ENCODE results near the gene FAM162A.

Gene FAM162A

DNA sequence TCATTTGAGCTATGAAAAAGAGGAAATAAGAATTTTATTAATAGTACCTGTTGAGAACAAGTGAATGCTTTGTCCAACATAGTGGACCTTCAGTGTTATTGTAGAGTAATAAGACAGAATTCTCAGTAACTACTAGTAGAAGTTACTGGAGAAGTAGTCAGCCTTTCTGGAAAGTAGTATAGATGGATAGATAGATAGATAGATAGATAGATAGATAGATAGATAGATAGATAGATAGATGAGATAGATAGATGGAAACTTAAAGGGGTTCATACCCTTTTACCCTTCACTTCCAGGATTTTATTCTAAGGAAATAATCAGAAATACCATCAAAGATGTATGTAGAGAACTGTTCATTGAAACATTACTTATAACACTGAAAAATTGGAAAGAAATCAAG is 5.2 kb downstream of the FAM162A start:
- DNase-seq (ENCODE audit: low spot score): no peak

DNA sequence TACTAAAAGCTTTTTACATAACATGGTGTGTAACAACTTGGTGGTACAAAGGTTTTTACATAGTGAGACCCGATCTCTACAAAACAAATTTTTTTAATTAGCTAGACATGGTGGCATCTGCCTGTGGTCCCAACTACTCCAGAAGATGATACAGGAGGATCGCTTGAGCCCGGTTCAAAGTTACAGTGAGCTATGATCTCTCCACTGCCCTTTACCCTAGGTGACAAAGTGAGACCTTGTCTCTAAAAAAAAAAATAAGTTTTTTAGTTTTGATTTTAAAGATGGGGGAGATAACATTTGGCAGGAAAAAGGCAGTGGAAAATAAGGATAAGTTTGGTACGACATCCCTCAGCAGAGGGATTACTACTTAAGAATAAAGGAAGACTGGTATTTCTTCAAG is 5.9 kb downstream of the FAM162A start:
- DNase-seq (ENCODE audit: low spot score): no peak

DNA sequence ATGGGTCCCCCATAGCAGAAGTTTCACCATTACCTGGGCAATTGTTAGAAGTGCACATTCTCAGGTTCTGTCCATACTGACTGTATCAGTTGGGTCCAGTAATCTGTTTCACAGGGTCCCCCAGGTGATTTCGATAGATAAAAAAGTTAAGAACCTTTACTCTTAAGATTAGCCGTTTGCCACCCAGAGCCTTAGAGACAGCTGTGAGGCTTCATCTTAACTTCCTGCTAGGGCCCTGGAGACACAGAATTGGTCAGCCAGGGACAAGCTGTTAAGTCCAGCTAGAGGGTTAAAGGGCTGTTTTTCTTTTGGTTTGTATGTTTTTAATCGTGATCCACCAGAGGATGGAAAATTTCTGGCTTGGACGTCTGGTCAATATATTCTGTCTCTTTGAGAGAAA is 6.7 kb downstream of the FAM162A start:
- no peak for DNase-seq (ENCODE audit: low spot score)

DNA sequence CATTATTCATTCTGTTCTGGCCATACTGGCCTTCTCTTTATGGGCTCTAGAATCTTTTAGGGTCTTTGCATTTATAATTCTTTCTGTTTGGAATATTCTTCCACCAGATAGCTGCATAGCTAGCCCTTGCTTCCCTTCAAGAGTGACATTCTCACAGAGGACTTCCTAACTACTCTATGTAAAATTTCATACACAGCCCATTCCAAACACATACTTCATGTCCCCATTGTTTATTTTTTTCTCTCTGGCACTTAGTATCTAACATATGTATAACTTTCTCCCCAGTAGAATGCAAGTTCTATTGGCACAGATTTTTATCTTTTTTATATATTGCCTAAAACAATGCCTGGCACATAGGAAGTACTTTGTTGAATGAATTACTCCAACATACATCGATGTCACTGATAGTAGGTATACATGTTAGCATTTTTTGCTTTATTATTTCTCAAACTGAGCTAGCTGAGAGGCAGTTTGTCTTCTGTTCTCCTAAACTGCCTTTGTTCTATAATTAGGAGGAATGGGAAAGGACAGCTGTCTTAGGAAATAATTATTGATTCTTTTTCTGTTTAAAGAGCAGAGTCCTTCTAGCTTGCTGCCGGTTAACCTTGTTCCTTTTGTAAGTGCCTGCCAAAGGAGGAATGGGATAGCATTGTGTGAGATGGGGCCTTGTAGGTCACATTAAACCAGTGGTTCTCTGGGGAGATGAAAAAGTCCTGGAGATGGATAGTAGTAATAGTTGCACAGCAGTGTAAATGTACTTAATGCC is 7.9 kb downstream of the FAM162A start:
- DNase-seq (ENCODE audit: low spot score): no peak

DNA sequence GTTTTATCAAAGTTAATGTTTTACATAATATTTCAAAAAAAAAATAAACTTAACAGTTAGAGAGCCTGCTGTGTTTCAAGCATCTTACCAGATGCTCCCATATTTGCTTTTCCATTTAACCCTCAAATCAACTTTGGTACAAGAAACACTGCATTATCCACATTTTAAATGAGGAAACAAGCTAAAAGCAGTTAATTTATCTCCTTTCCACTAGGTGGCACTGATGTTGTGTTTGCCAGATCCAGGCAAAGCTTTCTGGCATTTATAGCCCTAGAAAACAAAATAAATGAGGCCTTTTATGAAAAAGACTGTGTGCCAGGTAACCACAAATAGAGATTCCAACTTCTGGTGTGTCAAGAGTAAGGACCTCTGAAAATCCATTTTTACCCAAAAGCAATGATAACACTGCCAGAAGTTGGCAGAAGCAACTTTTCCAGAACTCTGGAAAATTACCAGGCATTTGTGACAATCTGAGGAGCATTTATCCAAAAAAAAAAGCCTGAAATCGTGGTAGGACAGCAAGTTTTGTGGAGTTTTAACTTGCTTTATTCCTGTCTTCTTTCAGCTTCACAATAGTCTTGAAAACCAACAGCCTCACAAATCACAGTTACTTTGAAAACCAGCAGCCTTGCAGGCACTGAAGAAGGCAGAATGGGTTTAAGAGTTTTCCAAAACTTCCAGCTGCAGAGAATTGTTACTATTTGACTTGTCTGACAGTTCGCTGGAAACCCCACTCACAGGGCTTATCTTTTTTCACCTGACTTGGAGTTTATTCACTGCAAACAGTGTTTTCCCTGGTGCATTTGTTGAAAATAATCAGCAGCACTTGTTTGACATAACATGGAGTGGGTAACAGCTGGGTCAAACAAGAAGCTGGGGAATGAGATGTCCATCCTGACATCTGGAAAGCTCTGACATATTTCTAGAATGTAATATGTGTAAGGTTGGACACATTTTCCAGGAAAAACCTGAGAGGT is 9.2 kb downstream of the FAM162A start:
- peak; percentile 50 for DNase-seq (ENCODE audit: low spot score)

DNA sequence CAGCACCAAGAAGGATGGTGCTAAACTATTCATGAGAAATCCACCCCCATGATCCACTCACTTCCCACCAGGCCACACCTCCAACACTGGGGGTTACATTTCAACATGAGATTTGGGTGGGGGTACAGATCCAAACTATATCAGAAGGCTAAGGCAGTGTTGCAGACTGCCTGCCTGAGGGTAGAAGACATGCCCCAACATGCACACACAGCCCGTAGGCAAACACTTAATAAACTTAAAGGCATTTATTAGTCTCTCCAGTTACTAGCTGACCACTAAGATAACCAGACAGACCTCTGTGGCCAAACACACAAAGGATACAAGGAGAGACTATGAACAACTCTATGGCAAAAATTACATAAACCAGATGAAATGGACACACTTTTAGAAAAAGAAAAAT is 10.2 kb downstream of the FAM162A start:
- DNase-seq (ENCODE audit: low spot score): no peak

DNA sequence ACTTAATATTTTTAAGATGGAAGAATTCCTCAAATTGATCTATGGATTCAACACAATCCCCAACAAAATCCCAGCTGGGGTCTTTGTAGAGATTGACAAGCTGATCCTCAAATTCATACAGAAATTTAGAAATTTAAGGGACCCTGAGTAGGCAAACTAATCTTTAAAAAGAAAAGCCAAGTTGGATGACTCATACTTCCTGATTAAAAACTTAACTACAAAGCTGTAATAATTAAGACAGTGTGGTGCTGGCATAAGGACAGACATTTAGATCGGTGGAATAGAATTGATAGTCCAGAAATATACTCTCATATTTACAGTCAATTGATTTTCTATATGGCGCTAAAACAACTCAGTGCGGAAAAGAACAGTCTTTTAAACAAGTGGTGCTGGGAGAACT is 11.6 kb downstream of the FAM162A start:
- DNase-seq (ENCODE audit: low spot score): no peak

DNA sequence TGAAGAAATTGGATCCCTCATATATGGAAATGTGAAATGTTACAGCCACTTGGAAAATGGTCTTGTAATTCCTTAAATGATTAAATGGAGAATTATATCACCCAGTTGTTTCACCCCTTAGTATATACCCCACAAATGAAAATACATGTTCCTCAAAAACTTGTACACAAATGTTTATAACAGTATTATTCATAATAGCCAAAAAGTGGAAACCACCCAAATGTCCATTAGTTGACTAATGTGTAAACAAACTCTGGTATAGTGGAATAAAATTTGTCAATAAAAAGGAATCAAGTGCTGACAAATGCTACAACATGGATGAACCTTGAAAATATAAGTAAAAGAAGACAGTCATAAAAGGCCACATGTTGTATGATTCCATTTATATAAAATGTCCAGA is 12.5 kb downstream of the FAM162A start:
- no peak for DNase-seq (ENCODE audit: low spot score)

- no peak for DNase-seq (ENCODE audit: low spot score)
Observed at GRCh38 chr3:122397201-122397600, 13.2 kb downstream of the FAM162A start.

DNA sequence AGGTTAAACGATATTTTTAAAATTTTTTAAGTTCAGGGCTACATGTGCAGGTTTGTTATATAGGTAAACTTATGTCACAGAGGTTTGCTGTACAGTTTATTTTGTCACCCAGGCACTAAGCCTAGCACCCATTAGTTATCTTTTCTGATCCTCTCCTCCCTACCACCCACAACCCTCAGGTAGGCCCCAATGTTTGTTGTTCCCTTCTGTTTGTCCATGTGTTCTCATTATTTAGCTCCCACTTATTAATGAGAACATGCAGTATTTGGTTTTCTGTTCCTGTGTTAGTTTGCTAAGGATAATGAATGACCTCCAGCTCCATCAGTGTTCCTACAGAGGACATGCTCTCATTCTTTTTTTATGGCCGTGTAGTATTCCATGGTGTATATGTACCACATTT is 14.9 kb downstream of the FAM162A start:
- DNase-seq (ENCODE audit: low spot score): no peak

- DNase-seq (ENCODE audit: low spot score): no peak
Observed at GRCh38 chr3:122403489-122403888, 19.5 kb downstream of the FAM162A start.

DNA sequence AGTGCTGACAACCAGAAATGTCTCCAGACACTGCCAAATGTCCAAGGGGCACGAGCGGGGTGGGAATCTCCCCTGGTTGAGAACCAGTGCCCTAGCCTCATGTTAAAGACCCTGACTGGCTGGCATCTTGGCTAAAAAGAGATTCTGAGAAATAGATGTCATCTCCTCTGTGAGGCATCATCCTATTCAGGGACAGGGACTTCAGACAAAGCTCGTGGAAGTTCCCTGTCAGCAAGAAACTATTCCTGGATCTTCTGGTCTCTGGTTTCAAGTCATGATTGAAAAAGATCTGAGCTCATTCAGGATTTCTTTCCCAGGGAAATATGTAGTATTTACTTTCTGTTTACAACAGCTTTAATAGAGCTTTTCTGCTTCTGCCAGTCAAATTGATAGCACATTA is 21.0 kb downstream of the FAM162A start:
- no peak for DNase-seq (ENCODE audit: low spot score)

DNA sequence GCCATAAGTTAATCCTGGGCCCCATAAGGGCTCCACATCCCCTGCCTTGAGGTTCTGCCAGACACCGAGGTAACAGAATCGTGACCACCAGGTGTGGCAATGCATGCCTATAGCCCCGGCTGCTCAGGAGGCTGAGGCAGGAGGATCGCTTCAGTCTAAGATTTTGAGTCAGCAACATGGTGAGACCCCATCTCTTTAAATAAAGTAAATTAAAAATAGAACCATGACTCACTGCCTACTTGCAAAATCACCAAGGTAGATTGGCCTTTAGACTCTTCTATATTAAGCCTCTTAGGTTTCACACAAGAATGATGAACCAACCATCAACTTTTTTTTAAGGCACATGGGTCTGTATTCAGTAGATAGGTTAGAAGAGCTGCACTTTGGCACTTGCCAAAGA is 22.2 kb downstream of the FAM162A start:
- DNase-seq (ENCODE audit: low spot score): no peak

GRCh38 chr3:122407946-122408345 is 24.0 kb downstream of the FAM162A start:
- no peak for DNase-seq (ENCODE audit: low spot score)

DNA sequence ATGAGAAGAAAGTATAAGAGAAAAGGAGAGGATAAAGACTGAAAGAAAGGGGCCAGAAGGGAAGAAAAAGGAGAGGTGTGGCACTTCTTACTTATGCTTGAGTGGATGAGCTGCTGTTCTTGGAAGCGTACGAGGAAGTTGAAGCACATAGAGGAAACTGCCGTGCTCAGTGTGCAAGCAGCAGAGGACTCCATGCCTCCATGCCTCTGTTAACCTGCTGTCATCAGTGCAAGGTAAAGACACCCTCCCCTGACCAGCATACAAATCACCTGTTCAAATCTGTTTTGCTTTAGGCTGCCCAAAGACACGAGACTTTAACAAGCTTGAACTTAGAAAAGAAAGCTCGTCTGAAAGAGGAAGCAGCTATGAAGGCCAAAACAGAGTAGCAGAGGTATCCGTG is 25.5 kb downstream of the FAM162A start:
- no peak for DNase-seq (ENCODE audit: low spot score)

DNA sequence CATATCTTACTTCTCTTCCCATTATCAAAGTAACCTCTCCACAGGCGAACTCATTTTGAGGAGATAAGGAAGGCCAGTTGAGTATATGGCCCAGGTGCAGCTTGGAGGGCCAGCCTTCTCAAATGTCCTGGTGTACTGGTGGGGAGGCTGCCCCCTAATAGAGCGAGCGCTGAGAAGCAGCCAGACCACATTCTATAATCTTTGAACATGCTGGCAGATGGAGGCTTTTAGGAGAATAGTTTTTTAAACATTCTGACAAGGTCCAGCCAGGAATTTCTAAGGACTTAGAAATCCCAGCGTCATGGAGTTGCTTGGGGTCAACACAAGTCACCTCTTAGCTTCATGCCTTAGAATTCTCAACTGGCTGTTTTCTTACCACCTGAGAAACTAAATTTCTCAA is 26.1 kb downstream of the FAM162A start:
- no peak for DNase-seq (ENCODE audit: low spot score)

DNA sequence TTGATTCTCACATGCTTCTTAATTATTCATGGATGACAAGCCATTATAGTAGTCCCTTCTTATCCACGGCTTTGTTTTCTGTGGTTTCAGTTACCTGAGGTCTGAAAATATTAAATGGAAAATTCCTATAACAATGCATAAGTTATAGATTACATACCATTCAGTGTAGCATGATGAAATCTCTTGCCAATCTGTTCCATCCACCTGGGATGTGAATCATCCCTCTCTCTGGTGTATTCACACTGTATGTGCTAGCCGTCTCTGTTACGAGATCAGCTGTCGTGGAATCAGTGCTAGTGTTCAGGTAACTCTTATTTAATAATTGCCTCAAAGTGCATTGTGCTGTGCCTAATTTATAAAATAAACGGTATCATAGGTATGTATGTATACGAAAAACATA is 26.7 kb downstream of the FAM162A start:
- no peak for DNase-seq (ENCODE audit: low spot score)

- DNase-seq (ENCODE audit: low spot score): no peak
Observed at GRCh38 chr3:122414391-122414790, 30.4 kb downstream of the FAM162A start.

DNA sequence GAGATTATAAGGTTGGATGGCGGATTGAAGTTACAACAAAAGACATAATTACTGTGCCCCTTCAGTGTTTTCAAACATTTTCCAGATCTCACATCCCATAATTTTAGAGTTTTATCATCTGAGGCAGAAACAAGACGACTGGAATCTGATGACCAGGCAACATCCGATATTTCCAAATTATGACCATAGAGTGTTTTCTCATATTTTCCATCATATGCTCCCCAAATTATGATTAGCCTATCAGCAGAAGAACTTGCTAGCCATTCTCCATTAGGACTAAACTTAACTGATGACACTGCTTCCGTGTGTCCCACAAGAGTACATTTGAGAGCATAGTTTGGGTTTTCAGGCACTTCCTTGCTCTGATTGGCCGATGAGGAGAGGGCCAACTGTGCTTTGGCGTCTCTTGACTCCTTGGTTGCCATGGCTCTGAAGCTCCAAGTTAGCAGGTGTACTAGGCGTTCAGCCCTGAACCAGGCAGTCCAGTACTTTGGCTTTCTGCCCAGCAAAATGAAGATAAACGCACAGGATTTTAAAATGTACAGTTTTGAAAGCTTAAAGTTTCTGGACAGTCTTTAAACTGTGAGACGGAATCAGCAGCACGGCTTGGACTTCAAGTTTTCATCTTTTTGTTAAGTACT is 31.2 kb downstream of the FAM162A start:
- DNase-seq (ENCODE audit: low spot score): peak; percentile 45

DNA sequence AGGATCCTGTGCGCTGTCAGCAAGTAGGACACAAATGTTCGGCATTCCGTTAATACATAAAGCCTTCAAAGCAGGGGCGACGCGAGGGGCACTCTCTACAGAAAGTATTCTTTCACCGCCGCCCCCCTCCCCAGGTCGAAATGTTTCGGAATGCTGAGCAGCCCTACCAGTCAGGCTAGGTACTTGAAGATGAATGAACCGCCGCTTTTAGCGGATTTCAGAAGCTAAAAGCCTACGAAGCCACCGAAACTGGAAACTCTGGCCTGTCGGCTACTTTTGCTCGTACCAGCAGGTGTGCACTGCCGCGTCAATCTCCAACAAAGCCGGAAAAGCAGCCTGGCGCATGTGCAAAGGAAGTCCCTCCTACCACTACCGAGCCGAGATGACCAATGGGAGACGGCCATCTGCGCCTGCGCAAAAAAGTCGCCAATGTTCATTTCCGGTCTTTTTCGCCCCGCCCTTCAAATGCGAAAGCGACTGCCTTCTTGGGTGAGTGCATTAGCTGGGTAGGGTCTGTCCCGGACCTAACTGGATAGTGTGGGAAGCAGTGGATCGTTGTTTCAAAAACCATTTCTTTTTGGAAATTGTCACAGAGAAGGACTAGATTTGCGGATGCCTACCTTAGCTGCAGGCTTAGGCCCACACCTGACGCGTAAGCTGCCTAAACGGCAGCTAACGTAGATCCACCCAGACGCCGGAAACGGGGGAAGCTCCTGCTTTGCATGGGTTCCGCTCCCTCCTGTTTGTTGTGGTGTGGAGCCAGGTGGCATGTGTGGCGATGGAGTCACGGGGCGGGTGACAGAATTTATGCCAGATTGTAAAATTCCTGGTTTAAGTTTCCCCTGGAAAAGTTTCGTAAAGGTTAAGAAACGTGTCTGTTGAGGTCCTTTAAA is 32.0 kb downstream of the FAM162A start, which contains the start of gene WDR5B:
TSS of gene WDR5B (minus strand) at position 301 of the 893 bp plus-strand sequence. CDS start 534 bp downstream, outside the sequence.
- peak; percentile 97 for DNase-seq (ENCODE audit: low spot score)

DNA sequence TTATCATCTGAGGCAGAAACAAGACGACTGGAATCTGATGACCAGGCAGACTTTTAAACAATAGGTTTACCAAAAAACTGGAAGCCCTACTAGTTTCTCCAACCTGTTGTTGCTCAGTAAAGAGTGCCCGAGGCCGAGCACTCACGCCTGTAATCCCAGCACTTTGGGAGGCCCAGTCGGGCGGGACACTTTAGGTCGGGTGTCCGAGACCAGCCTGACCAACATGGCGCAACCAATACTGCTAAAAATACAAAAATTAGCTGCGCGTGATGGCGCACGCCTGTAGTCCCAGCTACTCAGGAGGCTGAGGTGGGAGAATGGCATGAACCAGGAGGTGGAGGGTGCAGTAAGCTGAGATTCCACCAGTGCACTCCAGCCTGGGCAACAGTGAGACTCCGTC is 33.0 kb downstream of the FAM162A start:
- no peak for DNase-seq (ENCODE audit: low spot score)

DNA sequence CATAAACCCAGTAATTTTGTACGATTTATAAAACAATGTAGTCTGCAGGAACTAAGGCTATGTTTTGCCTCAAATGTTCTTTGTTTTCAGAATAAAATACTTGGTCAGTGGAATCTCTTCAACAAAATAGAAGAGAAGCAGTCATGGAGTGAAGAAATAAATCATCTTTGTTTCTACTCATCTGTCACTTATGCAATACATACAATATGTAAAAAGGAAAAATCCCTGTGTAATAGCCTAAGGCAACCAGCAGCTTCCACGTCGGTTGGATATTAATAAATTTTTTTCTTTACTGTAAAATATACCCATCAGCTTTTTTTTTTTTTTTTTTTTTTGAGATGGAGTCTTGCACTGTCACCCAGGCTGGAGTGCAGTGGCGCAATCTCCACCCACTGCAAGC is 37.1 kb downstream of the FAM162A start:
- DNase-seq (ENCODE audit: low spot score): no peak
